GM19468 (cell line): Measurements from ENCODE around the gene FAM193B.
A peak's percentile ranks its signal among the peaks of the same experiment; 100 is the strongest.

Experiments
- ATAC-seq: cut with Tn5 transposase; IDR thresholded peaks from one replicate; pipeline ENCODE4 v1.9.1; 2021; ENCODE audit warnings: mild to moderate bottlenecking, moderate library complexity, moderate number of reproducible peaks; ENCODE audit not compliant: unreplicated experiment; ENCODE audit errors: extremely low read depth

The FAM193B gene

GRCh38 chr5:177504086-177505056 lies 50.0 kb downstream of the FAM193B start:
- ATAC-seq, result no peak

DNA sequence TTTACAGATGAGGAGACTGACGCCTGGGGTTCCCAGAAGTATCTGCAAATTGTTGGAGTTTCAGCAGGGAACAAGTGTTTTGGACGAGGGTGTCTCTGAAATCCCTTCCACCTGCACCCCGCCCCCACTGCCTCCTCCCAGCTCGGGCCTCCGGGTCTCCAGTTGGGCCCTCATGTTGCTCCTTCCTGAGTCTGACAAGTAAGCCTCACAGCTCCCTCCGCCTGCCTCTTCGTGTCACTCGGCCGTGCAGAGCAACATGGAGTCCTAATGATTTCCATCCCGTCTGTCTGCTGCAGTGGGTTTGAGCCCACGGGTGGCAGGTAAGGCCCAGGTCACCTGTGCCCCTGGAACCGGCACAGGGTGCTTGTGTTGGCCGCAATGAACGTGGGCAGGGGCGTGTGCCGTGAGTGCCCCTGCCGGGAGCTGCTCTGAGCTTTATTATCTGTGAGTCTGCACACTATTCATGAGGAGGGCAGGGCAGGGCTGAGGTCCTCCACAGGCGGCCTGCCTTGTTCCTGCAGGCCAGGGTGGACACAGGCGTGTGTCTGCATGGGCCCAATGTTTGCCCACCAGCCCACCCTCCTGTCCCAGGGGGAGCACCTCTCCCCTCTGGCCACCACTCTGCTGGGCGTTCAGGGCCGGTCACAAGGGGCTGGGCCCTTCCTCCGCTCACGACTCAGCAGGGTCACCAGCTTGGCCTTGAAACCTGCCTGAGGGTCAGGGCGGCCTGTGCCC lies 50.8 kb downstream of the FAM193B start:
- ATAC-seq, result no peak

DNA sequence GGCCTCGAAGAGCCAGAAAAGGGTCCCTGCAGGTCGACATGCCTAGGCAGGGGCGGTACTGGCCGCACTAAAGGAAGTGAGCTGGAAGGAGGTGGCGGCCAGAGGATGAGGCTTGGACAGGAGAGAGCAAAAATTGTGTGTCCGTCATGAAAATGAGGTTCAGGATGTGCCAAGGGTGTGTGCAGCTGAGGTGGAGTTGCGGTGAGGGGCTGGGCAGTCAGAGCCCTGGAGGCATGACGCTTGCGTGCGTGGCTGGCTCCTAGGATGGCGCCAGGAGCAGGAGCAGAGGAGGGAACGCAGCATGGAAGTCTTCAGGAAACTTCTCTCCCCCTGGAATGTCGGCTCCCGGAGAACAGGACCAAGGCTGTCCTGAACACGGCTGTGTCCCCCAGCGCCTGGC lies 51.5 kb downstream of the FAM193B start:
- no peak for ATAC-seq

DNA sequence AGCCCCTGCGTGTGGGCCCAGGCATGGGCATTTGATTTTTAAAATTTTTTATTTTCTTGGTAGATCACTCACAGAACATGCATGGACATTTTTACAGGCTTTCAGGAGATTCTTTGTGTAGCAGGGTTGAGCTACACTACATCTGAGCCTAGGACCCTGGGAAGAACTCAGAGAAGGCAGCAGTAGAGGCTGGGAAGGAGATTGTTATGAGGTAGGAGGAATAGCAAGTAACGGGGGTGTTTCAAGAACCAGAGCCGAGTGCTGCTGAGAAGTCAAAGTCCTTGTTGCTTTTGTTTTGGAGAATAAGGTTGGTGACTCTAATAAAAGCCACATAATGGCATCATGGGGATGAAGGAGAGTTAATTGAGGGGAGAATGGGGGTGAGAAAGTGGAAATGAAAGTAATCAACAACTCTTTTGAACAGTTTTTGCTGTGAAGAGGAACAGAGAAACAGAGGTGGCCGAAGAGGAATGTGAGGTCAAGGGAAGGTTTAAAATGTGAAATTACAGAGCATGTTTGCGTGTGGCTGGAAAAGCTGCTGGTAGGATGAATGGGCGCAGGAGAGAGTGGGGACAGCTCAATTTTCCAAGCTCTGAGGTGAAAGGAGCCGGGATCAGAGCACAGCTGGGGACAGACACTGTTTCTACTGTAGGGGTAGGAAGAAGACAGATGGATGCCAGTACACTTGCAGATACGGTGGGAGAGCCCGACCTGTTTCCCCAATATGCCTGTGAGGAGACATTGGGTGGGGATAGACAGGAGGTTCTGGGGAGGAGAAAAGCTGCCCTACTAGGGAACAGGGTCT lies 52.3 kb downstream of the FAM193B start:
- no peak for ATAC-seq

- ATAC-seq, result no peak
Observed at GRCh38 chr5:177500685-177501522, 53.5 kb downstream of the FAM193B start.

DNA sequence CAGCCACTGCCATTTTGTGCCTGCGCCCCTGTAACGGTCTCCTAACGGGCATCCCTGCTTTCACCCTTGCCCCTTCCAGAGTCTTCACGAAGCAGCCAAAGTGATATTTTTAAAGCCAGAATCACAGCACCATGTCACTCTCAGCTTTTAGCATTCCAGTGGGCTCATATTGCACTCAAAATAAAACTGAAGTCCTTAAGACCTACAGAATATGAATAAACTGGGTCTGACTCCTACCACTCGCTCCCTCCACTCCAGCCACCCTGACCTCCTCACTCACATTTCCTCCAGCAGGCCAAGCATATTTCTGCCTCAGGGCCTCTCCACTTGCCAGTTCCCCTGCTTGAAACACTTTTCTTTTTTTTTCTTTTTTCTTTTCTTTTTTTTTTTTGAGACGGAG lies 54.5 kb downstream of the FAM193B start:
- ATAC-seq, result no peak

DNA sequence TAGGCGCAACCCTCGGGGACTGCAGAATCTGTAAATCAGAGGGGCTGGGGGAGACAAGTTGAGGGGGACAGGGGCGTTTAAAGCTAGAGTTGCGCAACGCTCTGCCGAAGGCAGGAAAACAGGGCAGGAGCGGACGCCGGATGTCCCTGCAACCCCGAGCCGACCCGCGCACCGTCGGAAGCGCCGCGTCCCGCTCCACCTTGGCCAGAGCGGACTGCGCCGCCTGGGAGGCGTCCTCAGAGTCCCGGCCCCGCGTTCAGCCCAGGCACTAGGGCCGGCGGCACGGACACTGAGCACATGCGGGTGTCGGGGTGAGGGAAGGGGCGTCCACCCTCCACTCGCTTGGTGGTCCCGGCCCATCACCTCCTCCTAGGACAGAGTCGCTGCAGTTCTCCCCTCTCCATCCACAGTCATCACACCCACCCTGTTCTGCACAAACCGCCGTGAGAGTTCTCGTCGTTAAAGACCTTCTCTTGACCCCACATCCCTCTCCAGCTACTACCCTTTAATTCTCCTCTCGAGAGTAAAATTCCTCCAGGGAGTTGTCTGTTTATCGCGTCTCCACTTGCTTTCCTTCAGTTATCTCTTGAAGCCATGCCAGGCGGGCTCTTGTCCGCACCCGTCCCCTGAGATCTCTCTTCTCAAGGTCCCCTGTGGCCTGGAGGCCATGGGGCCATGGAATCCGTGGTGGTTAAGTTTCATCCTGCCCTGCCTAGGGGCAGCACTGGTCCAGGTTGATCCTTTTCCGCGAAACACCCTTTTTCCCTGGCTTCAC lies 56.2 kb downstream of the FAM193B start:
- no peak for ATAC-seq

DNA sequence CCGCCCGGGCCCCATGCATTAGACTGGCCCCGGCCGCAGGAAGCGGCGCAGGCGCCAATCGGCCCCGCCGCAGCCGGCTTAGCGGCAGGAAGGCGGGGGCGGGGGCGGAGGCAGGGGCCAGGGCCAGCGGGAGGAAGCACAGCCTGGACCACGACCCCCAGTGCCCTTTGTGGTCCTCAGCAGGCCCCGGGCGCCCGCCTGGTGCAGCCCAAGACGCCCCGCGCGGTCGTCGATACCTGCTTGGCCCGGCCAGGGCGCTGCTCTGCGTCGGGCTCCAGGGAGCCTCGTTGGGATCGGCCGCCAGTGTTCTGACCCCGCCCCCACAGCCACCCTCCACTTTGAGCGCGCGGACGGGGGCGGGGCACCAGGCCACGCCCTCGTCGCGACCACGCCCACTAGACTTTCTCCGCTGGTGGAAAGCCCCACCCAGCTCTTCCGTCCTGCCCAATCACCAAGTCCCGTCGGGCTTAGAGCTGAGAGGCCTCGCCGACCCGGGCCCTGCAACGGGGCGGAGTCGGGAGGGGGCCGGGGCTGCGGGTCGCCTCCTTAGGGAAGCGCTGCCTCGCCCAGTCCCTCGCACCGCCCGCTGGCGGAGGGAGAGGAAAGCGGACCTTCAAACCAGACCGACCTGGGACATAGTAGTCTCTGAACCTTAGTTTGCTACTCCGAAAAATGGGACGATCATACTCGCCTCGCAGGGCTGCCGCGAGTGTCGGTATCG lies 56.9 kb downstream of the FAM193B start, which contains the start of gene PDLIM7:
PDLIM7 (minus strand) TSS at position 313 of the 721 bp plus-strand sequence. CDS start 1,092 bp downstream, outside the sequence.
- peak; percentile 42 for ATAC-seq

- no peak for ATAC-seq
Observed at GRCh38 chr5:177496727-177497291, 57.6 kb downstream of the FAM193B start.

GRCh38 chr5:177496070-177496726 lies 58.2 kb downstream of the FAM193B start:
- ATAC-seq, result no peak

DNA sequence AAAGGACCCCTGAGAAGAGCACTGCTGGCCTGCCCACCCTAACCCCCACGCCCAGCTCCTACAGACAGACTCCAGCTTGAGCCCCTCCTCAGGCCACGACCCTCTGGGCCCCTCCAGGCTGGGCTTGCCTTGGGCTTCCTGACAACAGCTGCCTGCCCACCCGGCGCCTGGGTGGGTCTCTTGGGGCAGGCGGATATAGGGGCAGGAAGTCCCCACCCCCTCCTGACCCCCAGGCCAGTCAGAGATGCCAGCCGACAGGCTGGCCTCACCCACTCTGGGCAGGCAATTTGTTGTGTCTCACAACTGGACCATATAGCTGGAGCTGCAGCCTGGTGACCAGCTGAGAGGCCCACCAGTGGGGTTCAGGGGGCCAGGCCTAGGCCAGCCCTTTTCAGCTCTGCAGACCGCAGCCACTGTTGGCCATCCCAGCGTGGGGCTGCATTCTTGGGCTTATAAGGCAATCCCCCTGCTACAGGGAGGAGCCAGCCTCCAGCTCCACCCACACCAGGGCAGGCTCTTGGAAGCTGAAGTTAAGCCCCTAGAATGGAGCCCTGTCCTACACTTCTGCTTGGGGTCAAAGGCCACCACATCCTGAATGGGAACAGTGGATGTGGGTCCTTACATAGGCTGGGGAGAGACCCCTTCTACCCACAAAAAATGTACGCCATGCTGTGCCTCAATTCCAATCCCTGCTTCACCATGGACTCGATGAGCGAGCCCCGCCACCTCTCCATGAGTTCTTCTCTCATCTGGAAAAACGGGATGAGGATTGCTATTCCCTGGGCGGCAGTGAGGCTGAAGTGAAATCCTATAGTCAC lies 58.9 kb downstream of the FAM193B start:
- ATAC-seq, result no peak

DNA sequence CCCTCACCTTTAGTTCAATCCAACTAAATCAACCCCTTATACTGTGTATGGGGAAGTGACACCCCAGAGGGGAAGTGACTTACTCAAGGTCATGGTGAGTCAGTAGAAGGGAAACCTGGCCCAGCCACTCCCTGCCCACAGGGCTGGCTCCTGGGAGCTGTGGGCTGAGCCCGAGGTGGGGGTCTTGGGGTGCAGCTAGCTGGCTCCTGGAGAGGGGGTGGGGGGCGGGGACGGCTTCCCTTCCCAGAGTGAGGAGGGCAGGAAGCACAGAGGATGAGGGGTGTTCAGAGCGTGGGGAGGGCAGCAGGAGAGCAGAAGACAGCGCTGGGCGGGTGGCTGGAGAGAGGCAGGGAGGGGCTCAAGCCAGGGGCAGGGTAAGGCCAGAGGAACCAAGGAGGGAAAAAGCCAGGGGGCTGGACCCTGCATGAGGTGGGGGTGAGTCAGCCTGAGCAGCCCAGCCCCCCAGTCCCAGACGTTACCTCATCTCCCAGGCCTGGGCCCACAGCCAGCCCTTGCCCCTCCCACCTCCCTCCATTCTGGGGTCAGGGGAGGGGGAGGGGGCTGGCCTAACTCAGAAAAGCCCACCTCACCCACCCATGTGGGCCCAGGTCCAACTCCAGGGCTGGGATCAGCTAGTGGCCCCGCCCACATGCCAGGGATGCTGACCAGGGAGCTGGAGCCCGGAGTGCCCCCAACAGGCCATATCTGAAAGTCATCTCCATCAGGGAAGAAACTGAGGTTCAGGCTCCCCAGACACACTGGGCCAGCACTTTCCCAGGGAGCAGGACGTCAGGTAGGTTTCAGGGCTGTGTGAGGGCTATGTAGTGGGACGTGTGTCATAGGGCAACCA lies 59.8 kb downstream of the FAM193B start:
- no peak for ATAC-seq

GRCh38 chr5:177493795-177494345 lies 60.5 kb downstream of the FAM193B start:
- ATAC-seq, result no peak

DNA sequence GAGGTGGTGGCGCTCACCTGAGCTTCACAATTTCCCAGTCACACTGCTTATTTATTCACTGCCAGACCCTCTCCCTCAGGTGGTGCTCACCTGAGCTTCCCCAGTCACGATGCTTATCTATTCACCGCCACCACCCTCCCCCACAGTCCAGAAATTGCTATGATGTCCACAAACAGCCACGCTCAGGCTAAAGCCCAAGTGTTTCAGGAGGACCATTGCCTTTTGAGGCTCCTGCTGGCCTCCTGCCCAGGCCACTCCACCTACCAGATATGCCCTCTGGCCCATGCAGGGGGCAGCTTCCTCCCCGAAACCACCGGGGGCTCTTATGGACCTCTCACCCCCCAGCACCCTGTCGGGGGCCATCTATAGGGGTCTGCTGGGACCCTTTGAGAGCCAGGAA lies 61.5 kb downstream of the FAM193B start:
- ATAC-seq, result no peak
